Measurements from ENCODE around the gene SNRK.

DNA sequence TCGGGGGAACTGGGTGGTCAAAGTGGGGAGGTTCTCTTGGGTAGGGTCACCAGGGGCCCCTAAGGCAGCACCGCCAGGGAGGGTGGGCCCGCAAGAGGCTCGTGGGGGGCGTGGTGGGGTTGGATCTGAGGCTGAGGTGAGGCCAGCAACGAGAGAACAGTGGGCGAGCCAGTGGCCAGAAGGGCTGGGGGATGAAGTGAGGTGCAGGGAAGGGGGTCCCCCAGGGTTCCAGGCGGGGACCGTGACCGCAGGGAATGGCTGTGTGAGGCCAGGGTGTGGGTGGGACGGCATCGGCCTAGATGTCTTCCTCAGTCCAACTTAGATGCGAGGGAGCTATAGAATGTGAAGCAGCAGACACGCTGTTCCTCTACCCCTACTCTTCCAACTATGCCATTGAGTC, 78.2 kb downstream of the SNRK start:
- TF ChIP-seq POLR2AphosphoS5 (IDR thresholded peaks at IDR 0.05; ENCODE audit: low read depth, low read length): no peak
- no peak for TF ChIP-seq POLR2A (IDR thresholded peaks at IDR 0.05; ENCODE audit: low read depth, low read length)
- no peak for TF ChIP-seq TAF1 (IDR thresholded peaks at IDR 0.05; ENCODE audit: low read depth, low read length)
